HCT116 (cell line): ENCODE results near the gene SORL1.

Source experiments
- EZH2 ChIP-seq: fragments of 200-600 bp; sonication (generic); IDR thresholded peaks from 2 replicates; pipeline ENCODE4 v1.6.1; 2017; ENCODE audit warnings: antibody characterized with exemption, mixed run types
- EZH2phosphoT487 ChIP-seq: fragments of 200-600 bp; IDR thresholded peaks from 2 replicates; pipeline ENCODE4 v1.6.1; 2018; ENCODE audit warnings: antibody characterized with exemption, borderline replicate concordance
- POLR2A ChIP-seq: IDR thresholded peaks from 2 replicates; pipeline ENCODE4 v1.7.0; 2011; ENCODE audit warnings: borderline replicate concordance; ENCODE audit not compliant: insufficient read depth, insufficient read length; ENCODE audit errors: extremely low read depth
- POLR2AphosphoS5 ChIP-seq: IDR thresholded peaks from 2 replicates; pipeline ENCODE4 v1.6.1; 2011; ENCODE audit warnings: mild to moderate bottlenecking, low read depth, low read length, moderate library complexity
- REST ChIP-seq: IDR thresholded peaks from 2 replicates; pipeline ENCODE4 v1.6.1; 2012; ENCODE audit warnings: low read depth
- SIN3A ChIP-seq: IDR thresholded peaks from 2 replicates; pipeline ENCODE4 v1.6.1; 2012; ENCODE audit warnings: low read depth
- YY1 ChIP-seq: IDR thresholded peaks from 2 replicates; pipeline ENCODE4 v1.6.1; 2011; ENCODE audit warnings: low read length, low read depth, moderate library complexity, mild to moderate bottlenecking; ENCODE audit not compliant: insufficient replicate concordance; ENCODE audit errors: extremely low read depth
- ZNF274 ChIP-seq: fragments of 200-500 bp; sonication (Bioruptor generic); IDR thresholded peaks from 2 replicates; pipeline ENCODE4 v1.6.1; 2014; ENCODE audit warnings: mild to moderate bottlenecking, low read depth, low read length, inconsistent platforms
- TF ChIP-seq, protein P1 (sequence below), 3 experiments: fragments of 200-600 bp in 1 of 3; sonication (generic) in 1 of 3; IDR thresholded peaks in 2 of 3; conservative IDR thresholded peaks in 1 of 3; 2 replicates each; pipeline ENCODE4 v1.5.1; 2012 to 2017; ENCODE audit warnings: low read depth in 2 of 3, low read length in 2 of 3, antibody characterized with exemption in 1 of 3, borderline replicate concordance in 1 of 3, control low read depth in 1 of 3, mild to moderate bottlenecking in 1 of 3, mixed read lengths in 1 of 3, mixed run types in 1 of 3, moderate library complexity in 1 of 3; ENCODE audit not compliant: insufficient read depth in 1 of 3
- TF ChIP-seq, protein P2 (sequence below): IDR thresholded peaks from 2 replicates; pipeline ENCODE4 v1.6.1; 2012
- TF ChIP-seq, protein P3 (sequence below): IDR thresholded peaks from 2 replicates; pipeline ENCODE4 v1.6.1; 2012

DNA sequence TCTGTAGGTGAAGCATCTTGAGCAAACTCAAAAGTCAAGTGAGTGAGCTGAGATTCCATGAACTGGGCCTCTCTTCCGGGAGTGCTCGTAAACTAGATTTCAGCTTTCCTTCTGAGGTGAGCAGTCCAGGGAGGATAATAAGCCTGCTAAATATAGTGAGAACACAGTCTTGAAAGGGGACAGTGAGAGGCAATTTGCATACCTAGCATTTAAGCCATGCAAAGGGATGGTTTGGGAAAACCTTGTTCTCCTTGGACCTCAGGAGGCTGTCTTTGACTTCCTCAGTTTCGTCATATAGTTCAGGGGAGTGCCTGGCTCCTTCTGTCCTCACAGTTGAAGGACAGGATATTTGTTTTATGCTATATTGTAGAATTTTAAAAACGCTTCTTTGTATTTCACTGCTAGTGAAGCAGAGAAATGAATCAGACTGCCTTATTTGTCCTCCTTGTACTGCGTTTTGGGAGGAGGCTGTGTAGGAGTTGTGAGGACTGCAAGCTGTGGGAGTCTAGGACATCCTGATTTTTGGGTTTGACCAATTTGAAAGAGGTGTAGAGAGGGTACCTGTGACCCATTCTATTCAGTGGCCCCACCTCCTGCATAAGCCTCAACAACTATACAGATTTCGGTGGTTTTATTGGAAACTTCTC lies 11.7 kb downstream of the SORL1 start:
- TF ChIP-seq, protein P1, sequence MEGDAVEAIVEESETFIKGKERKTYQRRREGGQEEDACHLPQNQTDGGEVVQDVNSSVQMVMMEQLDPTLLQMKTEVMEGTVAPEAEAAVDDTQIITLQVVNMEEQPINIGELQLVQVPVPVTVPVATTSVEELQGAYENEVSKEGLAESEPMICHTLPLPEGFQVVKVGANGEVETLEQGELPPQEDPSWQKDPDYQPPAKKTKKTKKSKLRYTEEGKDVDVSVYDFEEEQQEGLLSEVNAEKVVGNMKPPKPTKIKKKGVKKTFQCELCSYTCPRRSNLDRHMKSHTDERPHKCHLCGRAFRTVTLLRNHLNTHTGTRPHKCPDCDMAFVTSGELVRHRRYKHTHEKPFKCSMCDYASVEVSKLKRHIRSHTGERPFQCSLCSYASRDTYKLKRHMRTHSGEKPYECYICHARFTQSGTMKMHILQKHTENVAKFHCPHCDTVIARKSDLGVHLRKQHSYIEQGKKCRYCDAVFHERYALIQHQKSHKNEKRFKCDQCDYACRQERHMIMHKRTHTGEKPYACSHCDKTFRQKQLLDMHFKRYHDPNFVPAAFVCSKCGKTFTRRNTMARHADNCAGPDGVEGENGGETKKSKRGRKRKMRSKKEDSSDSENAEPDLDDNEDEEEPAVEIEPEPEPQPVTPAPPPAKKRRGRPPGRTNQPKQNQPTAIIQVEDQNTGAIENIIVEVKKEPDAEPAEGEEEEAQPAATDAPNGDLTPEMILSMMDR (IDR thresholded peaks at IDR 0.05 in 2 of 3, conservative IDR thresholded peaks at IDR 0.05 in 1 of 3; ENCODE audit: borderline replicate concordance in 1 of 3, insufficient read depth in 1 of 3, low read depth in 2 of 3, low read length in 2 of 3) = no peak
- TF ChIP-seq REST = no peak
- TF ChIP-seq POLR2A = no peak
- no peak for TF ChIP-seq EZH2
- TF ChIP-seq POLR2AphosphoS5 = no peak
- no peak for TF ChIP-seq YY1
- no peak for TF ChIP-seq EZH2phosphoT487
- TF ChIP-seq, protein P2, sequence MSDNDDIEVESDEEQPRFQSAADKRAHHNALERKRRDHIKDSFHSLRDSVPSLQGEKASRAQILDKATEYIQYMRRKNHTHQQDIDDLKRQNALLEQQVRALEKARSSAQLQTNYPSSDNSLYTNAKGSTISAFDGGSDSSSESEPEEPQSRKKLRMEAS = no peak
- TF ChIP-seq, protein P3, sequence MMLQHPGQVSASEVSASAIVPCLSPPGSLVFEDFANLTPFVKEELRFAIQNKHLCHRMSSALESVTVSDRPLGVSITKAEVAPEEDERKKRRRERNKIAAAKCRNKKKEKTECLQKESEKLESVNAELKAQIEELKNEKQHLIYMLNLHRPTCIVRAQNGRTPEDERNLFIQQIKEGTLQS = no peak
- no peak for TF ChIP-seq ZNF274
- no peak for TF ChIP-seq SIN3A
